DMS 273 (cell line): ENCODE measurements around the gene ZNF862.

Source experiments
- DNase-seq: peaks from one replicate; lab custom pipeline; 2025; ENCODE audit not compliant: unreplicated experiment; lab: John Stamatoyannopoulos, UW

The ZNF862 gene

GRCh38 chr7:149839933-149840332 lies 1.8 kb downstream of the ZNF862 start:
- no peak for DNase-seq

- DNase-seq = no peak
These were observed 5.4 kb downstream of the ZNF862 start for GRCh38 chr7:149843566-149843965.

- no peak for DNase-seq
These were observed 6.3 kb downstream of the ZNF862 start for GRCh38 chr7:149844445-149844844.

DNA sequence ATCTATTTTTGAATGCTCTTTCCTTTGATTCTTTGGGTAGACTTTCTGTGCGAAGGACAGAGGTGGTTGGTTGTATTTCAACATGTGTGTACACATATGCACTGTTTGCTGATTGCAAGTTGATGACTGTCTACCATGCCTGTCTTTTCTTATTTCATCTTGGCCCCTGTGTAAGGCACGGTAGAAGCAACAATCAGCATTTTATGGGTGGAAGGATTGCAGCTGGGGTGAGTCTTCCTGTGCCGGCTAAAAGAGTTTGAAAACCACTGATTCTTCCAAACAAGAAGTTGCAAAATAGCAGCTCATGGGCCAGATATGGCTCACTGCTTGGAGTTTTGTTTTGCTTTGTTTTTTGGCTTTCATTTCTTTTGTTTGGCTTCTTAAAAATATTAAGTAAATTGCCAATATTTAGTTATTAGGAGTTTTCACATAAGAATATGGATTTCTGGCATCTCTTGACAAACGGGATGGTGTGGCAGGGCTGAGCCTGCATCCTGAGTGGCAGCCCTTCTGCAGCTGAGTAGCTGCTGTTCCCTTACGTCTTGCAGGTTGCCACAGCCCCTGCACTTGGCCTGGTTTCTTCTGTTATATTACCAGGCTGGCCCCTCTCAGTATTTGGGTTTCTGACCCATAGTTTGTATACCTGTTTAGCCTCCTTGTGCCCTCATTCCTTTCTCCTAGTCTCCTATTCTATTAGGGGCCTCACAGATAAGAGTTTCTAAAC lies 7.2 kb downstream of the ZNF862 start:
- no peak for DNase-seq

- no peak for DNase-seq
These were observed 7.8 kb downstream of the ZNF862 start for GRCh38 chr7:149846021-149846420.

DNA sequence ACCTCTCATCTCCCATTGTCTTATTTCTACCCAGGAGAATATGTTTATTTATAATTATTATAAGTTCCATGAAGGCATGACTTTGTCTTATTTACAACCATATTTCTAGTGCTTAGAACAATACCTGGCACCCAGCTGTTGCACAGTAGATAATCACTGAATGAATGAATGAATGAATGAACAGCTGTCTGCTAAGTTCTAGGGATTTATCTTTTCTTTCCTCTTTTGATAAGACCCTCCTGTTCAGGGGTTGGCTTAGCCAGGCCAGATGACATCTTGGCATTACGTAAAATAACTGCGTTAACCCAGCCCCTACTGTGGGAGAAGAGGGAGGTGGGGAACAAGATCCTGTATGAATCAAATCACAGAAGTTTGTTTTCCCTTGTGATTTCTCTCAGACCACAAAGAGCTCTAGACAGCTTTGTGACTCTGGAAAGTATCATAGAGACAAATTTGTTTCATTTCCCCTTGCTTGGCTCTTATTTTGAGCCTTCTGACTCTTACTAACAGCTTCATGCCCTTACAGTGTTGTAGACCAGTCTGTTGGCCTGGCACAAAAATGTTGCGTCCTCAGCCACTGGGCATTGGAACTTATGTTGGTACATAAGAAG lies 8.4 kb downstream of the ZNF862 start:
- no peak for DNase-seq

DNA sequence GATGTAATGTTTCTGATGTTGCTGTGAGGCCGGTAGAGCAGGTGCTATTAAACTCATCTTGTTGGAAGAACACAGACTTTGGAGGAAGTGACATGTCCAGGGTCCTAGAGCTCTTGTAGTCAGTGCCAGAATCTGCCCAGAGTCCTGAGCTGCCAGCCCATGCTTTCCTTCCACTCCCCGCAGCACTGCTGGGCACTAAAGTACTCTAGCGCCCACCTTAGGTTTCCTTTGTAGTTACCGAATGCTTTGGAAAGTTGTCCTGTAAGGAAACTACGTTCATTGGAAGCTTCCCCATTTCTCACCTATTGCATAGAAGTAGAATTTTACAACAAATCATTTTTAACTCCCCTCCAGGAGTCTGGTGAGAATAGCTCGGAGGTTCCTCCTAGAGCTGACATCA lies 11.0 kb downstream of the ZNF862 start:
- no peak for DNase-seq

- no peak for DNase-seq
These were observed 11.9 kb downstream of the ZNF862 start for GRCh38 chr7:149850007-149850594.

GRCh38 chr7:149850716-149851115 lies 12.5 kb downstream of the ZNF862 start:
- no peak for DNase-seq

DNA sequence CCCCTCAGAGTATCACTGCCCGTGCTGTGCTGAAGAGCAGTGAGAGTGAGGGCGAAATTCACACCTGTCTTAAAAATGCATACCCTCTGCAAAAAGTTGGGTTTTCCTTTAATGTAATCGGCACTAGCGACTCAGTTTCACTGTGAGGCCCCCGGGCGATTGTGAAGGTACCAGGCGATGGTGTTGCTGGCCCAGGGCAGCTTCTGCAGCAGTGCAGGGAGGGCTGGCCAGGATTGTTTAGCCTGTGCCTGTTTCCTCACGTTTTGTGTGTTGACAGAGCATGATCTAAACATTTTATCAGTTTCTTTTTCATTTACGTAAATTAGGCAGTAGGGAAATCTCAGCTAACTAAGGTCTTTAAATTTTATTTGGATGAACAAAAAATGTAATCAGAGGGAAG lies 13.3 kb downstream of the ZNF862 start:
- DNase-seq = no peak

DNA sequence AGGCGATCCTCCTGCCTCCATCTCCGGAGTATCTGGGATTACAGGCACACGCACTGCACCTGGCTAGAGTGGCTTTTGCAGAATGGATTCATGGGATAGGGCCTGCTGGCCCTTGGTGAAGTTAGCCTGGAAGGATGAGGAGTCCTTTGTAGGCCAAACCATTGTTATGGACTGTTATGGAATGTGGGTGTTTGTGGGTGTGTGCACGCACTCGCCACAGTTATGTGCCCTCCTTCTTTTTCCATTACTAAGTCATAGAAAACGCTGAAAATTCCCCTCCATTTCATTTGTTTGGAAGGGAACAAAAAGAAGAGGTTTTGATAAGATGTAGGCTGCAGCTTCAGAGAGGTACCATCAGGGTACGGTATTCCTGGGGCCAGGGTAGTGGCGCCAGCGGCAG lies 15.0 kb downstream of the ZNF862 start:
- no peak for DNase-seq

DNA sequence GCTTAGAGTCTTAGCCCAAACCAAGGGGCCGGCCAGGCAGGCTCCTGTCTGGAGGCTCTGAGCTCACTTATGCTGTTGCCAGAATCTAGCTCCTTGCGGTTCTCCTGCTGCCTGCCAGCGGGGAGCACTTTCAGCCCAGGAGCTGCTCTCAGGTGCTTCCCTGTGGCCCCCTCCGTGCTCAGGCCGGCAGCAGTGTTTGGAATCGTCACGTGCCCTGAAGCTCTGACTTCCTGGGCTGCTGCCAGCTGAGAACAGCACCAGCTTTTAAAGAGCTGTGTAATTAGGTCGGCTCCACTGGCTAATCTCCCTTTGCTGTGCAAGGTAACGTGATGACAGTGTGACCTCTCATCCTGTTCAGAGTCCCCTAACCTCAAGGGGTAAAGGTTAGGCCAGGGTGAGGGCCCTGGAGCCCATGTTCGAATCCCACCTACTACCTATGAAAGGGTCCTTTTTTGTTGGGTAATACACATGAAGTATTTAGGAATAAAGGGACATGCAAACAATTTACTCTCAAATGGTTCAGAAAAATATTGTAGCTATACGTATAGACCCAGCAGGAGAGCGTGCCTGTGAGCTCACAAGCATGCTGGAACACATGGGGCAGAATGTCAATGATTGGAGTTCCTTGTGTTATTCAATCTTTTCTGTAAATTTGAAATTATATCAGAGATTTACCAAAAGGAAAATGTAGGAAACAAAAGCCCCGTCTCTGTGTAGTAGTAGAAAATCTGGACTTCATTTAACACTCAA lies 16.6 kb downstream of the ZNF862 start:
- peak; percentile 96 for DNase-seq

- peak; percentile 84 for DNase-seq
These were observed 17.5 kb downstream of the ZNF862 start for GRCh38 chr7:149855361-149856305.

- no peak for DNase-seq
These were observed 18.4 kb downstream of the ZNF862 start for GRCh38 chr7:149856583-149856982.

- DNase-seq = no peak
These were observed 21.2 kb downstream of the ZNF862 start for GRCh38 chr7:149859369-149859768.

- no peak for DNase-seq
These were observed 21.7 kb downstream of the ZNF862 start for GRCh38 chr7:149859876-149860275.

- no peak for DNase-seq
These were observed 22.9 kb downstream of the ZNF862 start for GRCh38 chr7:149860821-149861727.

- DNase-seq = no peak
These were observed 23.5 kb downstream of the ZNF862 start for GRCh38 chr7:149861728-149862045.

DNA sequence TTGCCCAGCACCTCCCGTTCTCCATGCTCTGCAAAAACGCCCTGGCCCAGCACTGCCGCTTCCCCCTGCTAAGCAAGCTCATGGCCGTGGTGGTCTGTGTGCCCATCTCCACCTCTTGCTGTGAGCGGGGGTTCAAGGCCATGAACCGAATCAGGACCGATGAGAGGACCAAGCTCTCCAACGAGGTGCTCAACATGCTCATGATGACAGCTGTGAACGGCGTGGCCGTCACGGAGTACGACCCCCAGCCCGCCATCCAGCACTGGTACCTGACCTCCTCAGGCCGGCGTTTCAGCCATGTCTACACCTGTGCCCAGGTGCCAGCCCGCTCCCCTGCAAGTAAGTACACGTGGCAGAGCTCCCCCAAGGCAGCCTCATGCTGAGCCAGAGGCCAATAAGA lies 24.0 kb downstream of the ZNF862 start:
- DNase-seq = no peak

DNA sequence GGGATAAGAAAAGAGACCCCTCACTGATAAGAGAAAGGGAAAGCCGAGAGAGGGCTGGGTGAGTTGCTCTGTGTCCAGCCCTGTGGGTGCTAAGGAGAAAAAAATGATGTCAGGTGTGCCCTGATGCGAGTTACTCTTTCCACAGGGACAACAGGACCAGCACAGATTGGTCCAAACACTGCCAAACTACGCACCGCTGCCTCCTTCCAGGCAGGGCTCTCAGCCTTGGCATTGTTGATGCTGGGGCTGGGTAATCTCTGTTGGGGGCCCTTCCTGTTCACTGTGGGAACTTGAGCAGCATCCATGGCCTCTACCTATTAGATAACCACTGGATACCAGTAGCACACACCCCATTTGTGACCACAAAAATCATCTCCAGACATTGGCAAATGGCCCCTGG lies 25.3 kb downstream of the ZNF862 start:
- DNase-seq = no peak
